Hematopoietic multipotent progenitor cell (in vitro differentiated cells): ENCODE results near the gene ENDOV. TPM values are rescaled to one million over a fixed set of nuclear protein-coding genes. Genes with fewer than 3 reads are reported as not detected.

Source experiments
- DNase-seq, 3 donors: peaks; one replicate each; pipeline ENCODE4 v3.0.0-alpha.2; 2011 to 2015; ENCODE audit warnings: low read depth in 2 of 3, low spot score in 2 of 3
- total RNA-seq: library from RNA; depleted of rRNA; stranded (reverse); fragments of >200 nt; gene quantifications from one replicate; pipeline ENCODE4 v1.2.3, GENCODE V29; 2012

The ENDOV gene
- total RNA-seq, 1 donor: 15.1 TPM

DNA sequence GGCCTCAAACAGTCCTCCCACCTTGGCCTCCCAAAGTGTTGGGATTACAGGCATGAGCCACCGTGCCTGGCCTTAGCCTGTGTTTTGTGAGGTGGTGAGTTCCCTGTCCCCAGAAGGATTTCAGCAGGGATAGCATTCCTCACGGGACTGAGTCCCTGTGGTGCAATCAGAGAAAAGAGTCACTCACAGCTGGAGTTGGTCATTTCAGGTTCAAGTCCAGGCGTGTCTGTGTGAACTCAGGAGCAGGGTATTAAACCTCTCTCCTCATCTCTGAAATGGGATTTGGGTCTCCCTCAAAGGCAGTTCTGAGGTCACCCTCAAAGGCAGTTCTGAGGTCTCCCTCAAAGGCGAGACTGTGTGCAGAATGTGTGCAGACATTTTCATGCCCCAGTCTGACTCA is 32.8 kb downstream of the ENDOV start:
- DNase-seq: no peak

GRCh38 chr17:80449194-80449929 is 34.4 kb downstream of the ENDOV start:
- no peak for DNase-seq

DNA sequence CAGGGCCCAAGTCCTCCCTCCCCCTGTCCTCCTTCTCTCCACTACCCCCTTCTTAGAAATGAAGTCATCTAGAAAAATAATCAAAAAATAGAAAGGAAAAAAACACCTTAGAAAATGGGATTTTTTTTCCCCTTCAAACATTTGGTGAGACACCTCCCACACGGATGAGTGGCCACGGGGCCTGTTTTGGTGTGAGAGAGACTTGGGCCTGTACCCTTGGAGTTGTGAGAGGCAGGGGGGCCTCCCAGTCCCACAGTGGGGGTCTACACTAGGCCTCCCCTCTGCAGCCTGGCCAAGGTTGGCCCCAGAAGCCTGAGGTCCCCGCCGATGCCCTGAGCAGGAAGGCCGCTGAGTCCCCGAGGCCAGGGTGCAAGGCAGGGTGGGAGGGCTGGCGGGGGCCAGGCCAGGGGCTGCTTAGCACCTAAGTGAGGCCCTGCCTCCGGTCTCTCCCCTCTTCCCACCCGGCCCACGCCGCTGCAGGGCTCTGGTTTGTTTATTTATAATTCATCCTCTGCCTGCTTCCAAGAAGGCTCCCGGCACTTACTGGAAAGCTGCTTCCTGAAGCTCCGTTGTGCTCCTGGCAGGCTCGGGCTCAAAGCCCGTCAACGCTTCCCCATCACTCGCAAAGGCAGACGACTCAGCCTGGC is 35.1 kb downstream of the ENDOV start:
- no peak for DNase-seq

DNA sequence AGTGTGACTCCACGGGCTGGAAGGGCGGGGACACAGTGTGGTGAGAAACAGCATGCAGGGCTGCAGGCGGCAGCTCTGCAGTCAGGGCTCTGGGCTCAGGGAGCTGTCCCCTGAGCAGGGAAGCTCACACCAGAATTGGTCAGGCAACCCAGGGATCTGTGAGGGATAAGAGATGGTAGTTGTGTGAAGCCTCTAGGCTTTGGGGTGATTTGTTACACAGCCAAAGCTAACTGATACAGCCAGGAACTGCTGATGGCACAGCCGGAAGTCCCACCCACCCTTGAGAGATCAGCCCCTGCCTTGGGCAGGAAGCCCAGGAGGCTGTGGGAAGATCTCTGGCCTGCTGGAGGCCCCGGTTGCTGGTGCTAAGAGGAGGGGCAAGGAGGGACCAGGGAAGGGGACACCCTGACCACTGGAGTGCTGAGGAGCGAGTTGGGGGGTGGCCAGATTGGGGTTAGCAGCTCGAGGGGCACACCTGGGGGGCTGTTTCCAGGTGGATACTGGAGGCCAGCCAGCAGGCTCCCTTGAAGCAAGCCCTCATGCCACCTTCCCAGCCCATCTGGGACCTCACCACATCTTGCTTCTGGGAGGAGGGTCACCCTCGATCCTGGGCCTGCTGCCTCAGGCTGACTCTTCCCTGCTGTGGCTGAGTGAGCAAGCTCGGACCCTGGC is 36.3 kb downstream of the ENDOV start:
- DNase-seq: no peak

- DNase-seq: no peak
Observed at GRCh38 chr17:80452173-80452915, 37.4 kb downstream of the ENDOV start.

DNA sequence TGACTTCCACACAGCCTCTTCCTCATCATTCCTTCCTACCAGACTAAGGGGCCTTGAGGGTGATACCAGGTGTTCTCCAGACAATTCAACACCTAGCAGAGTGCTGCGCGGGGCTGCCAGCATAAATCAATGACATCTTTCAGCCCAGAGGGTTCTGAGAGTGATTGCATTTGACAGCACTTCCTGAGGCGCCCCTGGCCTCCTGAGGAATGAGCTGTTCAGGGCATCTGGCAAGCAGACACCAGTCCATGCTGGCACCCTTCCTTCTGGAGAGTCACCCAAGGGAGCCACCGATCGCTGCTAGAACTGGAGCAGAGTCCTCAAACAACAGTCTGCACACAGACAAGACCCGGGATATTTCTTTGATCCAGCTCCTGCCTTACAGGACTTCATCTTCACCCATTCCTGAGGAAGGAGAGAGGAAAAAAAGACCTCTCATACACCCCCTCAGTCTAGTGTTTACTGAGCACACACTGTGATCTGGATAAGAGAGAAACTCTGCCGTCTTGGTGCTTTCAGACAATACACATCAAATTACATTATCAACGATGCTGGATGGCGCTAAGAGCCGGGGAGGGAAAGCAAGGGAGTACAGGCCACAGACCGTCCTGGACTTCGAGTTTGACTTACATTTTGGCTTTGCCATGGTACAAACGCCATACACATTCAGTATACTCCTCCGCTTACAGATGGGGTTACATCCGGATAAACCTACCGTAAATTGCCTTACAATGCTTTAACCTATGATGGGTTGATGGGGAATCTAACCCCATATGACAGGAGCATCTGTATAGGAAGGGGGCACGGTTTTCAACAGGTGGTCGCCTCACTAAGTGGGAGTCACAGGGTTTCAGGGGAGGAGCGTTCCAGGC is 38.4 kb downstream of the ENDOV start:
- no peak for DNase-seq

DNA sequence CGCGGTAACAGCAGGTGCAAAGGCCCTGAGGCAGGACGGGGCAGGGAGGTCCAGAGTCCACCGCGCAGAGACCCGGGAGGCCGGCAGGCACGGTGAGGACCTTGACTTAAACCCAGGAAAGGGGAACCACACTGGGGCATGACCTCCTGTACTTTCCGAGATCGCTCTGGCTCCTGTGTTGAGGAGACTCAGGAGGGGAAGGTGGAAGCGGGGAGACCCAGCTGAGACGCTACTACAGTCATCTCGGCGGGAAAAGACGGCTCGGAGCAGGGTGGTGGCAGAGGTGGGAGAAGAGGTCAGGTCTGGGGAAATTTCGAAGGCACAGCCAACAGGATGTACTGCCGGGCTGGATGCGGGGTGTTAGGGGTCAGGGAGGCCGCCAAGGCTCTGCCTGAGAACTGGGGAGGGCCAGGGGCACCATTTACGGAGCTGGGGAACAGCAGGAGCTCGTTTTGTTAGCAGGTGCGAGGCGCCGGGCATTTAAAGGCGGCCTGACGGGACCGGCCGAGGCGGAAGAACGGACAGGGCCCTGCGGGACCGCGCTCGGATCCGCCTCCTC is 39.1 kb downstream of the ENDOV start:
- no peak for DNase-seq

GRCh38 chr17:80454557-80455335 is 39.8 kb downstream of the ENDOV start:
- peak; percentile 90 to 97 (median 96) for DNase-seq

DNA sequence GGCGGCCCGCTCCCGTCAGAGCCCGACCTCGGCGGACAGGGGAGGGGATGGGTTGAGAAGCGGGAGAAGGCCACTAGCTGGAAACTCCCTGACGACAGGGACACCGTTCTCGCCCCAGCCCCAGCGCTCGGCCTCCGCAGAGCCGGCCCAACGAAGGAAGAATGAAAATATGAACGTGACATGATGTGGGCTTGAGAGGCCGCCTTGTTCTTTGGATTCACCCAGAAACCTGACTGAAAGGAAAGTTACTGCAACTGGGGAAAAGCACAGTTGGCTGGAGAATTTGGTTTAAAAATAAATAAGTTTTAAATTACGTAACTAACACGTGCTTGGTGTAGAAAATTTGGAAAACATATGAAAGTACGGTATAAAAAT is 40.4 kb downstream of the ENDOV start:
- DNase-seq: peak in 2 of 3 donors; percentile 65 to 69

DNA sequence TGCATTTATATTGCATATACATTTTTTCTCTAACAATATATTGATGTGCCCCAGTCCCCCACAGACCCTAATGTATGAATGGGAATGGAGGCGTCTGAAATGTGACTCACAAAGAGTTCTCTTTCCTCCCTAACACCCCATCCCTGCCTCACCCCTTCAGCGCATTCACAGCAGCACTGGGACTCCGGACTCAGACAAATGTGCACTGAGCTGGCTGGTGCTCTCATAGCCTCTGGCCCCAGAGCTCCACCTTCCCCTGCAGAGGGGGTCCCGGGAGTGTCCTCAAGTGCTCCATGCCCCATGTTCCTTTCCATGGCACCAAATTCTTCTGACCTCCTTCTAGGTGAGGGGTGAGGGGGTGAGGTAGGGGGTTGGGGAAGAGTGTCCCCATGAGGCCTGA is 40.8 kb downstream of the ENDOV start:
- no peak for DNase-seq

DNA sequence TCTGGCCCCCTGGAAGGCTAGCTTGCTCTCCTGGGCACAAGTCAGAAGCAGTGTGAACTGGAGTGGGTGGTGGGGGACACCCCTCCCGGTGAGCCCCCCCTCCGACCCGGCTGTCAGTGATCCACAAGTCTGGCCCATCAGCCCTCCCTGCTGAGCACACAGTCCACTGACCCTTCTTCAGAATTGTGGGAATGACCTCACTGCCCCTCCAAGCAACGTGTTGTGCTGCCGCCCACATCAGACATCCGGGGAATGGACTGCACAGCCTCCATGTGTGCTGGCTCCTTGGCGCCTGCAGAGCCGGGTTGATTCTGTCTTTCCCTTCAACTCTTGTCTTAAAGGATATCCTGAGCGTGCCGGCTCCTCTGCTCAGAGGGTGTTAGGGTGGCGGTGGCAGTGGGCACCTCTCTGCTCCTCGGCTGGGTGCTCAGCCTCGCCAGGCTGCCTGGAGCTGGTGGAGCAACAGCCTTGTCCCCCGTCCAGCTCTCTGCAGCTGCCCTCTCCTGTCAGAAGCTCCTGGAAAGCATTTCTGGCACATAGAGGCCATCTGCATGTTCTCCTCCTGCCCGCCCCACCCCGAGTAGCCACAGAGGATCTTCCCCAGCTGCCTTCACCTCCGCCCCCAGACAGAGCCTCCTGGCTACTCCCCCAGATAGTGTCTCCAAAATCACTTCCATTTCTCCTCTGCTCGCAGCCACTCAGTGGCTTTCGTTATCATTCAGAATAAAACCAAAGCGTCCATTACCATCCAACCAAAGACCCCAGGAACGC is 41.7 kb downstream of the ENDOV start:
- DNase-seq: no peak

DNA sequence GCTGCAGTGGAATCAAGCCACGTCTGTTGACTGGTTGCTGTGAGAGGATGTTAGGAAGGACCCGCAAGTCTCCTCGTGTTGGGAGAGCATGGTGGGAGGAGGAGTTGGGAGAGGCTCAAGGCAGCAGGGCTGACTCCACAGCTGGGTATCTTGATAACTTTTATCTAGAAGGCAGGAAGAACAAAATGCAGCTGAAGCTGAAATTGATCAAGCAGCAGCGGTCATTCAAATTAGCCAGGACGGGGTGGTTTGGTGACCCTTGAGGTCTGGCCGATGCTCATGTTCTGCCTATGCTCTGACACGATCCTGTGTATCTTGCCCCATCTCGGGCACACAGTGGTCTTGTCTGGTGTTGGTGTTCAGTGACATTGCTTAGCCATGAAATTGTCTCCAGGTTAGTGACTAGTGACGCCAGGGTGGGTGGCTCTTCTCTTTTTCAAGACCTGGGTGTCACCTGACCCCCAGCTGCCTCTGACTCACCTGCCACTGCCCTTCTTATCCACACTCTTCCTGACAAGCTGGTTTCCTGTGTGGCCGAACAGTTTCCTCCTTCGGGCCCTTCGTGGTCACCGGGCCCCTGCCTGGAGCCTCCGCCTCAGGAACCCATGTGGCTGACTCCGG is 42.4 kb downstream of the ENDOV start:
- DNase-seq: peak in 2 of 3 donors; percentile 31 to 44

DNA sequence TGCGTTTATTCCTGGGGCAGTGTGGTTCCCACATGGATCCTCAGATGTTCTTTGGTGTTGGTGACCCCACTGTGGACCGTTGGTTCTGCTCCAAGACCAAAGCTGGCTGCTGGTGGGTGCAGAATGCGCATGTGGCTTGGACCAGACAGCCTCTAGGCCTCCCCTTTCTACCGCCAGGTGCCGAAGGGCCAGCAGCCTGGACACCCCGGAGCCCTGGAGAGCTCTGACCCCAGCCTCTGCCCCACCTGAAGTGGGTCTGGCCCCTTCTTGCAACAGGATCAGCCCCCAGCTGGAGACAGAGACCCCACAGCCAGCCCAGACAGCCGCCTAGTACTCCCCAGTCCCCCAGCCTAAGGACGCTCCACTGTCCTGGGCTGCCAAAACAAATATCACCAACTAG is 43.0 kb downstream of the ENDOV start:
- no peak for DNase-seq

DNA sequence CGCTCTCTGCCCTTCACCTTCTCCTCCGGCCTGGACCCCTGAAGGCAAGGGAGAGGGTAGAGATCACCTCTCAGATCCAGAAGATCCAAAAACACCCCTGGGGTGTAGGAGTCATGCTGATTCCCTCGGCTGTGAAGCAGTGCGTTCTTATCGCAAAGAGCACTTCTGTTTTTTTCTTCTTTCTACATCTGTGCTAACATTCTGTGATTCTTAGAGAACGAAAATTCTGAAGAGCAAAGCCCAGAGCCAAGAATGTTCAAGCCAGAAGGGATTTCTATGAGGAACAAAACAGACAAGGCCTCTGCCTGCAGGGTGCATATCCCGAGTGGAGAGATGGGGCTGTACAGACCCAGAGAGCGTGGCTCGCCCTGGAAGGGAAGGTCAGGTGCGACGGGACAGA is 44.3 kb downstream of the ENDOV start:
- DNase-seq: no peak

GRCh38 chr17:80460429-80460834 is 45.5 kb downstream of the ENDOV start:
- DNase-seq: no peak

GRCh38 chr17:80461528-80462160 is 46.7 kb downstream of the ENDOV start:
- no peak for DNase-seq

GRCh38 chr17:80463784-80464400 is 48.9 kb downstream of the ENDOV start:
- DNase-seq: no peak
